ENCODE data around the gene ZNF648.
"Not testable (repeated sequence)": the region's sequence is repeated elsewhere in the genome, so short reads cannot be mapped to it uniquely, and the experiment has no call there.

Gene ZNF648, protein sequence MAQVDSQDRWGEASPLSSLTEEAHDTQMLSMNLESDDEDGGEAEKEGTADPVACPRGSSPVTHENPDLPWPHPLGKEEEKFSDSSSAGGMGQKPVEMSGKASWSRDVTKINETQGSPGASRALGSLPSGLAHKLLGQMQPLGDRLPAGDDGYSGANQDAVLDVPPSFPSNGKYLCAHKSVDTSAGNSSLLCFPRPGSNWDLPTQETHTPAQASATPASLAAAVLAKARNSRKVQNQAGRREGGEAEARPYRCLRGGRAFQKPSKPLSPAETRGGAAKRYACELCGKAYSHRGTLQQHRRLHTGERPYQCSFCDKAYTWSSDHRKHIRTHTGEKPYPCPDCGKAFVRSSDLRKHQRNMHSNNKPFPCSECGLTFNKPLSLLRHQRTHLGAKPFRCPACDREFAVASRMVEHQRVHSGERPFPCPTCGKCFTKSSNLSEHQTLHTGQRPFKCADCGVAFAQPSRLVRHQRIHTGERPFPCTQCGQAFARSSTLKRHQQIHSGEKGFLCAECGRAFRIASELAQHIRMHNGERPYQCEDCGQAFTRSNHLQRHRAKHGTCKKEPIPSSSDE

DNA sequence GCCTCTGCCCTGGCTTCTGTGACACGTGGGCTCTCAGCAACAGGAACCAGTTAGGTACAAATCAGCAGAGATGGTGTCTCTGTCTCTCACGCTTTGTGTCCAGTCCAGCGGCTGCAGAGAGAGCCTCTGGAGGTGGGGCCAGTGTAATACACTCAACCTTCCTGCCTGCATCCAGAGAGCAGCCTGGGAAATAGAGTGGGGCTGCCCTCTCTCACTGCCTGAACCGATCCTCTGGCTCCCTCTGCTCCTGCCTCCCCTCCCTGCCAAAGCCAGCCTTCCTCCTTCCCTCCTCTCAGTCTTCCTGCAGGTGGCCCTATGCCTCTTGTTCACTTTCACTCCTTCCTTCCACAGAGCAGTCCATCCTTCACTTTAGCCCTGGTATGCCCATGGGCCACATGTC is at the start of gene ZNF648:
ZNF648 (minus strand) TSS at position 119 of the 400 bp plus-strand sequence. CDS start 3,702 bp downstream, outside the sequence.
- Histone ChIP-seq H3K79me2 (ENCODE audit: control insufficient read depth, insufficient read depth, low read length, unreplicated experiment) (no peaks in the 10 kb centered on the region), H3K27ac (ENCODE audit: low read depth, low read length) (no peak within 1 kb of the TSS), H3K36me3 (ENCODE audit: insufficient read depth, low read length) (no peaks in the 10 kb centered on the region), H3K27me3 (ENCODE audit: insufficient read depth, low read length) (no peaks in the 10 kb centered on the region), H2AFZ (ENCODE audit: low read length, unreplicated experiment) (no peak within 1 kb of the TSS), H3K4me1 (ENCODE audit: control insufficient read depth, insufficient read depth, low read length, unreplicated experiment) (no peaks in the 10 kb centered on the region), H3K4me3 (ENCODE audit: low read depth, low read length) (no peak within 1 kb of the TSS)

DNA sequence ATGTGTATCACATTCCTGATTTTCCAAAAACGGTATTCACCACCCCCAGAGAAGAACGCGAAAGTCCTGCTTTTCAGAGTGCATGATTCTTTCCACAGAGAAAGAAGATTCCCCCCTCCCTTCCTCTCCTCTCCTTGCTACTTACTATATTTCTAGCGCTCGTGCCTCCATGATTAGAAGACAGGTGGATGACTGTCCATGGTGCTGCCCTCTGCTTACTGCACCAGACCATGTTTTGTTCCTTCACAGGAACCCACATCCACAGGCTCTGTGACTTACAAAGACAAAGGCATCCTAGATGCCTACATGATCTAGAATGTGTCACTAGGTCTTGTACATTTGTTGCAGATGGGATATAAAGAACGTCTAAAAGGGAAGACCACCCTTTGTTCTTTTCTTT is 49.1 kb upstream of the ZNF648 start:
- Histone ChIP-seq H3K27me3 (ENCODE audit: insufficient read depth, low read length) (no peaks in the 10 kb centered on the region), H3K4me1 (ENCODE audit: control insufficient read depth, insufficient read depth, low read length, unreplicated experiment) (no peaks in the 10 kb centered on the region), H2AFZ (ENCODE audit: low read length, unreplicated experiment) (no peak overlapping the region), H3K4me3 (ENCODE audit: low read depth, low read length) (no peak overlapping the region), H3K36me3 (ENCODE audit: insufficient read depth, low read length) (no peaks in the 10 kb centered on the region), H3K79me2 (ENCODE audit: control insufficient read depth, insufficient read depth, low read length, unreplicated experiment) (no peaks in the 10 kb centered on the region), H3K27ac (ENCODE audit: low read depth, low read length) (no peak overlapping the region)

DNA sequence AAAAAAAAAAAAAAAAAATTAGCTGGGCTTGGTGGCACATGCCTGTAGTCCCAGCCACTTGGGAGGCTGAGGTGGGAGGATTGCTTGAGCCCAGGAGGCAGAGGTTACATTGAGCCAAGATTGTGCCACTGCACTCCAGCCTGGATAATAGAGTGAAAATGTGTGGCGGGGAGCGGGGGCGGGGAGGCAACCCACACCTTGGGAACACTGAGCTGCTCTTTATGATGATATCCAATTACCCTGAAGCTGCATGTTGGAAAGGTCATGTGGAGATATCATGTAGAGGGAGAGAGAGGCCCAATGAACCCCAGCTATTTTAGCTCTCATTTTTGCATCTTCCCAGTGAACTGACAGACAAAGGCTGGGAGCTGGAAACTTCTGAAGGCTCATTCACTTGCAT is 48.3 kb upstream of the ZNF648 start:
- Histone ChIP-seq H3K4me1 (ENCODE audit: control insufficient read depth, insufficient read depth, low read length, unreplicated experiment) (no peaks in the 10 kb centered on the region), H3K4me3 (ENCODE audit: low read depth, low read length) (no peak overlapping the region), H3K27me3 (ENCODE audit: insufficient read depth, low read length) (no peaks in the 10 kb centered on the region), H3K27ac (ENCODE audit: low read depth, low read length) (no peak overlapping the region), H3K36me3 (ENCODE audit: insufficient read depth, low read length) (no peaks in the 10 kb centered on the region), H2AFZ (ENCODE audit: low read length, unreplicated experiment) (no peak overlapping the region), H3K79me2 (ENCODE audit: control insufficient read depth, insufficient read depth, low read length, unreplicated experiment) (no peaks in the 10 kb centered on the region)

DNA sequence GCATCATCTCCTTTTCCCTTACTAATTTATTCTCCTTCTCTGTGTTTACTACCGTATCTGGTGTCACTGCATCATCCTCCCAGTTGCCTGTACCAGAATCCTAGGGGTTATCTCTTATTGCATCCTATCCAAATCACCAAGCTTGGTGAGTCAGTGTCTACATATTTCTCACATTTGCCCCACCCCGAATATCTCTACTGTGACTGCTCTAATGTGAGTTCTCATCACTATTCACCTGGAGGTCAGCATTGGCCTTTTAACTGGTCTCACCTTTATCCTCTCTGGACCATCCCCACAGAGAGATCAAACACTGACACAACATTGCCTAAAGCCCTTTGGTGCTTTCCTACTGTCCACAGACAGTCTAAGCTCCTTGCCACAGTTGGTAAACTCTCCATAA is 45.7 kb upstream of the ZNF648 start:
- no peaks in the 10 kb centered on the region for H3K27me3 ChIP-seq (ENCODE audit: insufficient read depth, low read length)
- H3K79me2 ChIP-seq (ENCODE audit: control insufficient read depth, insufficient read depth, low read length, unreplicated experiment), result no peaks in the 10 kb centered on the region
- H3K36me3 ChIP-seq (ENCODE audit: insufficient read depth, low read length), result no peaks in the 10 kb centered on the region
- H3K4me1 ChIP-seq (ENCODE audit: control insufficient read depth, insufficient read depth, low read length, unreplicated experiment), result no peaks in the 10 kb centered on the region
- H2AFZ ChIP-seq (ENCODE audit: low read length, unreplicated experiment), result no peak overlapping the region
- H3K4me3 ChIP-seq (ENCODE audit: low read depth, low read length), result no peak overlapping the region
- H3K27ac ChIP-seq (ENCODE audit: low read depth, low read length), result no peak overlapping the region

DNA sequence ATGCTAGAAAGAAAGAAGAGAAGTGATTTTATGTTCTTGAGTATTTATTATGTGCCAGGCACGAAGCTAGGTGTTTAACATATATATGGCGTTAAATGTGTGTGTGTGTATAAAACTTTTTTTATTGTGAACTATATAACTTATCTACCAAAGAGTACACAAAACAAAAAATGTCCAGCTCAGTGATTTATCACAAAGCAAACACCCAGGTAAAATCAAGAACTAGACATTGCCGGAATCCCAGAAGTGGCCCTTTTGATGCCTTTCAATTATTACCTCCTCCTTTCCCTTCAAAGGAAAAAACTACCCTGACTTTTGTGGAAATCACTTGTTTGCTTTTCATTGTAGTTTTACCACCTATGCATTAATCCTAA is 40.5 kb upstream of the ZNF648 start:
- no peaks in the 10 kb centered on the region for H3K79me2 ChIP-seq (ENCODE audit: control insufficient read depth, insufficient read depth, low read length, unreplicated experiment)
- no peak overlapping the region for H3K27ac ChIP-seq (ENCODE audit: low read depth, low read length)
- H3K4me1 ChIP-seq (ENCODE audit: control insufficient read depth, insufficient read depth, low read length, unreplicated experiment), result no peaks in the 10 kb centered on the region
- no peaks in the 10 kb centered on the region for H3K36me3 ChIP-seq (ENCODE audit: insufficient read depth, low read length)
- H3K4me3 ChIP-seq (ENCODE audit: low read depth, low read length), result no peak overlapping the region
- no peaks in the 10 kb centered on the region for H3K27me3 ChIP-seq (ENCODE audit: insufficient read depth, low read length)
- no peak overlapping the region for H2AFZ ChIP-seq (ENCODE audit: low read length, unreplicated experiment)

DNA sequence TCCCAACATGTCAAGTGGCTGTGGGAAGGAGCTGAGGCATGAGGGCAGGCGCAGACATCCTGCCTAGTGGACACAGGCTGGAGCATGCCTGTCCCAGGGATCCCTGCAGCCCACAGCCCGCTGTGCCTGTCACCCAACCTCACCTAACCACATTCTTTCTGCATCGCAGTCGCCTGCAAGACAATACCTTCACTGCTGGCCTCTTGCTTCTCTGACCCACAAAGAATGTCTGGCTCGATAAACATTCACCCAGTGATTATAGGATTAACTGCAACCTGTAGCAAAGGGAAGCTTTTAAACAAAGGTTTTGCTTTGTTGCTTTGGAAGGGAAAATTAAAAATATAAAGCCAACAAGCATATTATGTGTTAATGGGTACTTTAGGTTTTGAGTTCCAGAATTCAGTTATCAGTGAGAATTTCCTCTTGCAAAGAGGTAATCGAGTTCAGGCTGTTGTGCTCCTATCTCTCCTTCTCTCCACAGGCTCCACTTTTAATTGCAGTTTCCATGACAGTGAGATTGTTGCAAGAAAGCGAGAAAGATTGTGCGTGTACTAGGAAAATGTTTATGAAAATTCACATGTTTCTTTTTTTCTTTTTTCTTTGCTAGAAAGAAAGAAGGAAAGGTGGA is 40.0 kb upstream of the ZNF648 start:
- H3K27ac ChIP-seq (ENCODE audit: low read depth, low read length), result no peak overlapping the region
- H3K27me3 ChIP-seq (ENCODE audit: insufficient read depth, low read length), result no peaks in the 10 kb centered on the region
- no peaks in the 10 kb centered on the region for H3K79me2 ChIP-seq (ENCODE audit: control insufficient read depth, insufficient read depth, low read length, unreplicated experiment)
- no peak overlapping the region for H2AFZ ChIP-seq (ENCODE audit: low read length, unreplicated experiment)
- H3K4me1 ChIP-seq (ENCODE audit: control insufficient read depth, insufficient read depth, low read length, unreplicated experiment), result no peaks in the 10 kb centered on the region
- H3K36me3 ChIP-seq (ENCODE audit: insufficient read depth, low read length), result no peaks in the 10 kb centered on the region
- no peak overlapping the region for H3K4me3 ChIP-seq (ENCODE audit: low read depth, low read length)

DNA sequence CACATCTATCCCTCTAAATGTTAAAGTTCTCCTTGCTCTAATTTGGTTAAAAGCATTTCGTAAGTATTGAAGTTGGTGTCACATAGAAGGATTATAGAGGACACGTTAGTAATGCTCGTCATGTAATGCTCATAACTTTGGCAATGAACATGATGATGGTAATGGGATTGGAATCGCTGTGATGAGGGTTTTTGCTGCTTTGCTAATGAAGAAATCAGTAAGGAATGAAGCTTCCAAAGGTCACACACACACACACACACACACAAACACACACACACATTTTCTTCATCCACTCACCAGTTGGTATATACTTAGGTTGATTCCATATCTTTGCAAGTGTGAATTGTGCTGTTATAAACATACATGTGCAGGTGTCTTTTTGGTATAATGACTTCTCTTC is 36.8 kb upstream of the ZNF648 start:
- no peaks in the 10 kb centered on the region for H3K36me3 ChIP-seq (ENCODE audit: insufficient read depth, low read length)
- no peaks in the 10 kb centered on the region for H3K27me3 ChIP-seq (ENCODE audit: insufficient read depth, low read length)
- no peak overlapping the region for H3K4me3 ChIP-seq (ENCODE audit: low read depth, low read length)
- H3K4me1 ChIP-seq (ENCODE audit: control insufficient read depth, insufficient read depth, low read length, unreplicated experiment), result no peaks in the 10 kb centered on the region
- no peaks in the 10 kb centered on the region for H3K79me2 ChIP-seq (ENCODE audit: control insufficient read depth, insufficient read depth, low read length, unreplicated experiment)
- no peak overlapping the region for H3K27ac ChIP-seq (ENCODE audit: low read depth, low read length)
- H2AFZ ChIP-seq (ENCODE audit: low read length, unreplicated experiment), result no peak overlapping the region

DNA sequence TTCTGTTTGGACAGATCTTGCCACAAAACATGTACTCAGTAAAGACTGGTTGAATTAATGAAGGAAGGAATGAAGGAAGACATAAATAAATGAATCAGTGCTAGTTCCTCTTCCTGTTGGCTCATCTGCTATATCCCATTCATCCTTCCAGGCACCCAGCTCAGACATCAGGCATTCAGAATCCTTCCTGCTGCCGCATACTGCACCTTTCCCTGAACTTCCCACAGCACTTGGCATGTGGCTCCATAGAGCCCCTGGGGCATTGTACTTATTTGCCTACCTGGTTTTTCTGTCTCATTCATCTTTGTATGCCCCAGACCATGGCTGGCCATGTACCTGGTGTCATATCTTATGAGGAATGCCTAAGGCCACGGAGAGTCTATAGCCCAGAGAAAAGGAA is 34.4 kb upstream of the ZNF648 start:
- Histone ChIP-seq H3K4me3 (ENCODE audit: low read depth, low read length) (no peak overlapping the region), H3K4me1 (ENCODE audit: control insufficient read depth, insufficient read depth, low read length, unreplicated experiment) (no peaks in the 10 kb centered on the region), H2AFZ (ENCODE audit: low read length, unreplicated experiment) (no peak overlapping the region), H3K27me3 (ENCODE audit: insufficient read depth, low read length) (no peaks in the 10 kb centered on the region), H3K27ac (ENCODE audit: low read depth, low read length) (no peak overlapping the region), H3K79me2 (ENCODE audit: control insufficient read depth, insufficient read depth, low read length, unreplicated experiment) (no peaks in the 10 kb centered on the region), H3K36me3 (ENCODE audit: insufficient read depth, low read length) (no peaks in the 10 kb centered on the region)

DNA sequence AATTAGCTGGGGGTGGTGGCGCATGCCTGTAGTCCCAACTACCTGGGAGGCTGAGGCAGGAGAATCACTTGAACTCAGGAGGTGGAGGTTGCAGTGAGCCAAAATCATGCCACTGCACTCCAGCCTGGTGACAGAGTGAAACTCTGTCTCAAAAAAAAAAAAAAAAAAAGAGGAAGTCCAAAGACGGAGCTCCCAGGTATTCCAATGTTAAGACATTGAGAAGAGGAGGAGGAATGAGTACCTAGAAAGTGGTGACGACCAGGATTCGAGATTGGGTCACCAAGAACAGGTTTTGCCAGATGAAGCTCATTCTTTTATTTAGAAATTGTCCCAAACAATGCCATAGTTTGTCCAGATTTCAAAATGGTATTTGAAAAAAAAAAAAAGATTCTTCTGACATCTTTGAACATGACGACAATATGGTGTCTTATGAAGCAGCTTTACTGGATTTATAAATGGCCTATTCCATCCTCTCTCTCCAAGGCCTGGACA is 33.0 kb upstream of the ZNF648 start:
- H2AFZ ChIP-seq (ENCODE audit: low read length, unreplicated experiment); H3K27ac ChIP-seq (ENCODE audit: low read depth, low read length); H3K27me3 ChIP-seq (ENCODE audit: insufficient read depth, low read length); H3K79me2 ChIP-seq (ENCODE audit: control insufficient read depth, insufficient read depth, low read length, unreplicated experiment); H3K4me1 ChIP-seq (ENCODE audit: control insufficient read depth, insufficient read depth, low read length, unreplicated experiment); H3K4me3 ChIP-seq (ENCODE audit: low read depth, low read length); H3K36me3 ChIP-seq (ENCODE audit: insufficient read depth, low read length): not testable (repeated sequence)

DNA sequence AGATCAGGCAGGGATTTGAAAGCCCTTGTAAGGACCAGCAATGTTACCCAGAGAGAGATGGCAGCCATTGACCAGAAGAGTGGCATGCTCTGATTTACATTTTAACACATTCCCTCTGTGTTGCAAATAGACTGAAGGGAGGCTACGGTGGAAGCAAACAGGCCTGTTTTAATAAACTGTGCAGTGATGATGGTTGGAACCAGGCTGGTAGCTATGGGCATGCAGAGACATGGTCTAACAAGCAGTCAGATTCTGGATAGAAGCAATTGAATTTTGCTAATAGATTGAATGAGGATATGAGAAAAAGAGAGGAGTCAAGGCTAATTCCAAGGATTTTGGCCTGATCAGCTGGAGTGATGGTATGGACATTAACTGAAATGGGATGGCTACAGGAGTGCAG is 32.3 kb upstream of the ZNF648 start:
- no peaks in the 10 kb centered on the region for H3K4me1 ChIP-seq (ENCODE audit: control insufficient read depth, insufficient read depth, low read length, unreplicated experiment)
- no peaks in the 10 kb centered on the region for H3K27me3 ChIP-seq (ENCODE audit: insufficient read depth, low read length)

DNA sequence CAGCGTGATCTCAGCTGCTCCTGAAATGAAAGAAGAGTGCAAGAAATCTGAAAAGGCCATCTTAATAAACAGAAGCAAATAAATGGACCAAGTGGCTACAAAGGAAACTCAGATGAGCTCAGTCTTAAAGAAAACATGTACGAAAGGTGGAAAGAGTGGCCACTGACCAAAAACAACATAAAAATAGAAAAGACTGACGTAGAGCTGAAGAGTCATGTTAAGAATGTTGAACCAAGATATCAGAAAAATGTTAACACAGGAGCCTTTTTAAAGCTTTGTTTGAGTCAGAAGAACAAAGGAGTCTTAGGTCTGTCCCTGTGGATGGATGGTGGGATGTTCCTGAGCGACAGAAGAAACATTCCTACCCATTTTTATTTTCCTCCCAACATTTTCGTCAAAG is 30.8 kb upstream of the ZNF648 start:
- no peaks in the 10 kb centered on the region for H3K36me3 ChIP-seq (ENCODE audit: insufficient read depth, low read length)
- no peak overlapping the region for H2AFZ ChIP-seq (ENCODE audit: low read length, unreplicated experiment)
- no peaks in the 10 kb centered on the region for H3K79me2 ChIP-seq (ENCODE audit: control insufficient read depth, insufficient read depth, low read length, unreplicated experiment)
- no peak overlapping the region for H3K27ac ChIP-seq (ENCODE audit: low read depth, low read length)
- H3K27me3 ChIP-seq (ENCODE audit: insufficient read depth, low read length), result no peaks in the 10 kb centered on the region
- no peaks in the 10 kb centered on the region for H3K4me1 ChIP-seq (ENCODE audit: control insufficient read depth, insufficient read depth, low read length, unreplicated experiment)
- no peak overlapping the region for H3K4me3 ChIP-seq (ENCODE audit: low read depth, low read length)

More for the DNA sequence above, 32.3 kb upstream of the ZNF648 start:
- no peak overlapping the region for H3K4me3 ChIP-seq (ENCODE audit: low read depth, low read length)
- H2AFZ ChIP-seq (ENCODE audit: low read length, unreplicated experiment), result no peak overlapping the region
- H3K27ac ChIP-seq (ENCODE audit: low read depth, low read length), result no peak overlapping the region
- no peaks in the 10 kb centered on the region for H3K36me3 ChIP-seq (ENCODE audit: insufficient read depth, low read length)
- H3K79me2 ChIP-seq (ENCODE audit: control insufficient read depth, insufficient read depth, low read length, unreplicated experiment), result no peaks in the 10 kb centered on the region

Data from ACC112 (cell line).